GM19324 (cell line): ENCODE data around the gene FPGS.
"Not testable (repeated sequence)": the region's sequence is repeated elsewhere in the genome, so short reads cannot be mapped to it uniquely, and the experiment has no call there.

Source experiments
- ATAC-seq: cut with Tn5 transposase; IDR thresholded peaks from one replicate; pipeline ENCODE4 v1.9.1; 2021; ENCODE audit warnings: mild to moderate bottlenecking, moderate library complexity; ENCODE audit not compliant: unreplicated experiment, low FRiP score

Gene FPGS

GRCh38 chr9:127832248-127832647, 29.6 kb downstream of the FPGS start:
- ATAC-seq = no peak

GRCh38 chr9:127833555-127833954, 30.9 kb downstream of the FPGS start:
- ATAC-seq = no peak

DNA sequence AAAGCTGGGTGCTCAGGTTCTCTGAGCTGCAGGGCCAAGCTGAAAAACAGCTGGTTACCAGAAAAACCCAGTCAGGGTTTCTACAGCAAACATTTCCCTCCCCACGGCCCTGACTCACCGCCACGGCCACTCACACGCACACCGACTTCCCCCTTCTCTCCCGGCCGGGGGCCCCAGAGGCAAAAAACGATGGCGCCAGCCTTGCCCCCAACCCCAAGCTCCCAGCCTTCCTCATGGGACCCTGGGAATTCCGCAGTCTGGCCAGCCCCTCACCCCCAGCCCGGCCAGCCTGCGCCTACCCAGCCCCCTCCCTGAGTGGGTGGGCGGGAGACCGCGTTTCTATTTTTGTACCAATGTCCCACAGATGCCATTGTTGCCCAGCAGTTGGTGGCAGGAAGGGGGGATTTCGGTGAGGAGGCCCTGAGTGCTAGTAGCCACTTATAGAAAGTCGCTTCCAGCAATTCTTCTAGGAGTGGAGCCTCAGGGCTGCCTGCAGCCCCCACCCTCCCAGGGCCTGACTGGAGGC, 33.4 kb downstream of the FPGS start:
- ATAC-seq = no peak

DNA sequence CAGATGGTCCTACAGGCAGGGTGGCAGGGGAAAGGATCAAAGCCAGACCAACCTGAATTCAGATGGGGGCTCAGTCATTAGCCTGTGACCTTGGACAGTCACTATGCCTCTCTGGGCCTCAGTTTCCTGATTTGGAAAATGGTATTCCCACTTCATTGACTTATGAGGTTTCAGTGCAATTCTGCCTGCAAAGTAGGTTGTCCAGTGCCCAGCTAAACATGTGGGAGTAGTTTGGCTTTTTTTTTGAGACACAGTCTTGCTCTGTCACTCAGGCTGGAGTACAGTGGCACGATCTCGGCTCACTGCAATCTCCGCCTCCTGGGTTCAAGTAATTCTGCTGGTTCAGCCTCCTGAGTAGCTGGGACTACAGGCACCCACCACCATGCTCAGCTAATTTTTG, 33.9 kb downstream of the FPGS start:
- not testable (repeated sequence) for ATAC-seq

DNA sequence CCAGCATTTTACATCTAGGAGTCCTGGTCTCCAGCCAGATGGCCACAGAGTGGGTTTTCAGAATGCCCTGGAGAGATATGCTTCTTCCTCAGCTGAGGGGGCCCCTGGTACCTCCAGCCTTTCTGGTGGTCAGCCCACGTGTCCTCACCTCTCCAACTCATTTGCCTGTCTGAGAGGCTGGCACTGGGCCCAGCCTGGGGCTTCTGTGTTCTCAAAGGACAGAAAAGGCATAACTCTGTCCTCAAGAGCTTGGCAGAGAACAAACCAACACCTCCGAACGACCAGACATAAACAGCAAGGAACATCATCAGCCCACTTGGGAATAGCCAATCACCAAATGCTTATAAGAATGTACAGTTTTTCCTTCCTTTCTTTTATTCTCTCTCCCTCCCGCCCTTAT, 34.7 kb downstream of the FPGS start:
- no peak for ATAC-seq

- ATAC-seq = no peak
Measured at GRCh38 chr9:127838375-127839078, 35.8 kb downstream of the FPGS start.

DNA sequence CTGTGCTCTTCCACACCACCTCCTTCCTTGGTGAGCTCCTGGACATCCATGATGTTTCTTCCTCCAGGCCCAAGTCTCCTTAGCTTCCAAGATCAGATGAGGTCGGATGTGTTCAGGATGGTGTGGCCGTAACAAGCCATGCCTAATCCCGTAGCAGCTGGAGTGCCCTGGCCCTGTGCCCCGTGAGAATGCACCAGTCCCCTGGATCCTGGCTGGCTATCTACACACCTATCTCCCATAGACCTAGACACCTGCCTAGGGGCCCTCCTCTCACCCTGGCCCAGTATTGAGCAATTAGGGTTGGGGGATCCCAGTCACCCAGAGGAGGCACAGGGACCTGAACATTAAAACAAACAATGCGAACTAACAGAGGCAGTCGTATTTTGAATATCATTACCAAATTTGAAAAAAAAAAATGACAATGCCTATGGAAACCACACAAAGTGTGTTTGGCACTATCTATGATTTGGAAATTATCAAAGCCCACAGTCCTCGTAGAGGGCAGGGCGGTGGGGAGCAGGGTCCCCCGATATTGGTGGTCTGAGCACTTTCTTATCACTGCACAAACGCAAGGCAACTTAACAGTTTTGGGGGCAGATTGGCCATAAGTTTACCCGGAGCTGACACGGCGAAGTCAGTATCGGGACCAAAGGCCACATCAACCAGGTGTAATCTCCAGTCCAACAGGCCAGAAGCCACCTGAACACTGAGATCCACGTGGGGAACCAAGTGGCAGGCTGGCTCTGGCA, 38.6 kb downstream of the FPGS start:
- no peak for ATAC-seq

- no peak for ATAC-seq
Measured at GRCh38 chr9:127844821-127845359, 42.2 kb downstream of the FPGS start.

GRCh38 chr9:127845619-127846018, 42.9 kb downstream of the FPGS start:
- ATAC-seq = not testable (repeated sequence)

DNA sequence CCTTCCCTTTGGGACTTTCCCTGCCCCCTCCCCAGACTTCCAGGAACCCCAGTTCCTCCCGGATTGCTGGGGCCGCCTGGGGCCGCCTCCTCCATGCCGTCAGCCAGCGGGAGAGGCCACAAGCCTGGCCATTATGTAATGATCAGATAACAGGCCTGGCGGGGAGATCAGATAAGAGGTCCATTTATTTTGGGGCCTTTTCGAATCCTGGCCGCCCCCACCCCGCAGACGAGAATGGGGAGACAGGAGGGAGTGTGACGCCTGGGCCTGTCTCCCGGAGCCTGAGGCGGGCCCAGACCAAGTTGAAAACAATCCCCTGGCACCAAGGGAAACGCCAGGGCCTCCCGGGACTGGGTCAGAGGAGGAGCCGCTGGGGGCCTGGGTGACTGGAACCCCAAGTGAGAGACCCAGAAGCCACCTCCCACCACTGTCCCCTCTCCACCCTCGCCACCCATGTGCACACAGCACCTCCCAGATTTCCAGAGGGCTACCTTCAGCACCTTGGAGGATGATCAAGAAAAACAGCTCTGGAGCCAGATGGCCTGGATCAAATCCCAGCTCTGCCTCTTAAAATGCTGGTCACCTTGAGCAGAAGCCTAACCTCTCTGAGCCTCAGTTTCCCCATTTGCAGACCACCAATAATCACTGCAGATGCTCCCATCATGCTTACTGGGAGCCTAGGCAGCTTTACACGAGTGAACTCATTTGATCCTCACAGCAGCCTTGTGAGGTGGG, 43.9 kb downstream of the FPGS start:
- ATAC-seq = no peak

DNA sequence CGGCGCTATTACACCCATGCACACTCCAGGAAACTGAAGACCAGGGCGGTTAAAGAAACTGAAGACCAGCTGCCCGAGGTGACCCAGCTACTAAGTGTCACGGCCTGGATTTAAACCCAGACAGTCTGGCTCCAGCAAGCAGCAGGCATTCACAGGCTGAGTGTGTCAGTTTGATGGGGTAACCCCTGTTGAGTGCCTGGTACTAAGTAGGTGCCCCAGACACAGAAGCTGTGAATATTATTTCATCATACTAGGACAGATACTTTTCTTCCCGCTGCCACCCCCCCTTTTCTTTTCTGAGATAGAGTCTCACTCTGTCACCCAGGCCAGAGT, 44.5 kb downstream of the FPGS start:
- no peak for ATAC-seq

- ATAC-seq = no peak
Measured at GRCh38 chr9:127847833-127848755, 45.4 kb downstream of the FPGS start.

GRCh38 chr9:127848756-127849504, 46.2 kb downstream of the FPGS start:
- no peak for ATAC-seq

GRCh38 chr9:127850286-127850830, 47.7 kb downstream of the FPGS start:
- ATAC-seq = no peak

DNA sequence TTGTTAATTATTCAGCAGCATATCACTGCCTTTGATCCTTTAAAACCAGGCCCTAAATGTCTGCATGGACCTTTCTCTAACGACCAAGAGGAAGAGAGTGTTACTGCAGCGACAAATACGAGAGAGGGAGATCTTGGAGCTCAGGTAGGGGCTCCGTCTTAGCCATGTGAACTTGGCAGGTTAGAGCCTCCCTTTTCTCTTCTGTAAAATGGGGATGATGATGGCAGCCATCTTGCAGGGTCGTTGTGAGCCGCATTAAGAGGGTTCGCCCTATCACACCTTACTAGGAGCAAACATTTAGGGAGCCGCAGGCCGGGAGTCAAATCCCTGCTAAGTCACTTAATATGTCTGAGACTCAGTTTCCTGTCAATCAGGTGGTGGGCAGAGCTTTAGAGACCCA, 50.1 kb downstream of the FPGS start:
- ATAC-seq = no peak

GRCh38 chr9:127853312-127854183, 50.9 kb downstream of the FPGS start:
- no peak for ATAC-seq

- ATAC-seq = no peak
Measured at GRCh38 chr9:127854184-127854806, 51.6 kb downstream of the FPGS start, which contains the start of gene ENG. Gene ENG, minus strand, starts transcription at chr9:127854658. Its CDS starts 303 bp downstream, at chr9:127854355.
